Fibroblast of villous mesenchyme (primary cell): ENCODE results near the gene DENND5B. TPM values are rescaled to one million over a fixed set of nuclear protein-coding genes. Genes with fewer than 3 reads are reported as not detected.
"Not testable (repeated sequence)": the region's sequence is repeated elsewhere in the genome, so short reads cannot be mapped to it uniquely, and the experiment has no call there.

Source experiments
- DNase-seq: peaks from one replicate; pipeline ENCODE4 v3.0.0-alpha.2; 2010; ENCODE audit warnings: low read depth
- H3K4me3 ChIP-seq: 2 replicates; pipeline ENCODE4 v1.5.1; 2011; ENCODE audit warnings: low read depth, mild to moderate bottlenecking, low read length
- total RNA-seq: library from RNA; depleted of rRNA; stranded (reverse); fragments of >200 nt; gene quantifications from 2 replicates; pipeline ENCODE4 v1.2.3, GENCODE V29; 2012
- TF ChIP-seq, protein P1 (sequence below): IDR thresholded peaks from 2 replicates; pipeline ENCODE4 v1.5.1; 2012; ENCODE audit warnings: low read depth, mild to moderate bottlenecking, low read length; ENCODE audit not compliant: insufficient read depth

The DENND5B gene
- total RNA-seq, 1 donor: 11.7 TPM

DNA sequence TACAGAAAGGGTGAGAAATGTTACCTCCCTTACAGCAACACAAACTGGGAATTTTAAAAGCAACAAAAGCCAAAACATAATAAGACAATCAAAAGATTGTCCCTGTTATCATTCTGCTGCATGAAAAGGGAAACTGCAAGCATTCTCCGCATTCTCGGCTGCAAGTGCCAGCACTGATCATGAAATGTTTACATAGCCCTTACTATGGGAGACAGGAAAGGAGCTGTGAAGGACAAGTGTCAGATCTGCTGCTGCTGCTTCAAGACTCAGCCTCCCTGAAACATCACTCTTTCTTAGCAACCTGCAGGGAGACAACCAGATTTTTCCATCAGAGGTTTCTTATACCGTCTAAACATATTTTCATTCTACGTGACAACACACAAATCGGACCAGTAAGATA lies 20.1 kb downstream of the DENND5B start:
- DNase-seq: no peak
- TF ChIP-seq, protein P1, sequence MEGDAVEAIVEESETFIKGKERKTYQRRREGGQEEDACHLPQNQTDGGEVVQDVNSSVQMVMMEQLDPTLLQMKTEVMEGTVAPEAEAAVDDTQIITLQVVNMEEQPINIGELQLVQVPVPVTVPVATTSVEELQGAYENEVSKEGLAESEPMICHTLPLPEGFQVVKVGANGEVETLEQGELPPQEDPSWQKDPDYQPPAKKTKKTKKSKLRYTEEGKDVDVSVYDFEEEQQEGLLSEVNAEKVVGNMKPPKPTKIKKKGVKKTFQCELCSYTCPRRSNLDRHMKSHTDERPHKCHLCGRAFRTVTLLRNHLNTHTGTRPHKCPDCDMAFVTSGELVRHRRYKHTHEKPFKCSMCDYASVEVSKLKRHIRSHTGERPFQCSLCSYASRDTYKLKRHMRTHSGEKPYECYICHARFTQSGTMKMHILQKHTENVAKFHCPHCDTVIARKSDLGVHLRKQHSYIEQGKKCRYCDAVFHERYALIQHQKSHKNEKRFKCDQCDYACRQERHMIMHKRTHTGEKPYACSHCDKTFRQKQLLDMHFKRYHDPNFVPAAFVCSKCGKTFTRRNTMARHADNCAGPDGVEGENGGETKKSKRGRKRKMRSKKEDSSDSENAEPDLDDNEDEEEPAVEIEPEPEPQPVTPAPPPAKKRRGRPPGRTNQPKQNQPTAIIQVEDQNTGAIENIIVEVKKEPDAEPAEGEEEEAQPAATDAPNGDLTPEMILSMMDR: no peak
- no peak overlapping the region for H3K4me3 ChIP-seq

DNA sequence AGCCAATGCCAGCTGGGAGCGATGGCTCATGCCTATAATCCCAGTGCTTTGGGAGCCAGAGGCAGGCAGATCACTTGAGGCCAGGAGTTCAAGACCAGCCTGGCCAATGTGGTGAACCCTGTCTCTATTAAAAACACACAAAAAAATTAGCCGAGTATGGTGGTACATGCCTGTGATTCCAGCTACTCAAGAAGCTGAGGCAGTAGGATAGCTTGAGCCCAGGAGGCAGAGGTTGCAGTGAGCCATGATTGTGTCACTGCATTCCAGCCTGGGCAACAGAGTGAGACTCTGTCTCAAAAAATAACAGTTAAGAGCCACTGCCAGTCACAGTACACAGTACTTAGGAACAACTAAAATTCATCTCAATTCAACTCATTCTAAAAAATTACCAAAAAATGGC lies 21.4 kb downstream of the DENND5B start:
- not testable (repeated sequence) for DNase-seq, H3K4me3 ChIP-seq

DNA sequence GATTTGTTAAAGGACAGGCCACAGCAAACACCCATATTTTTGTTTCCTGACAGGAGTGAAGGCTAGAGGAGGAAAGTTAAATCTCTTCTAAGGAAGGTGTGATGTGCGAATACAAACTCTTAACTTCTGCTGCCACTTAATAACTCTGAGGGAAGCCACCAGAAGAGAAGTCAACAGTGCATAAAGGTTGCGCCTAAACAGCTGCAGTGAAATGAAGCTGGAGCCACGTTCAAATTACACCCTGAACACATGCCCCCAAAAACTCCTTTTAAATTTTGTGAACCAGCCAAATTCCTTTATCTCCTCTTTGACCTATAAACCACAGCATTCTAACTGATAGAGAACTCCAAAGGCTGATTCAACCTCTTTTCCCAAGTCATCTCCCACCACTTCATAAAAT lies 22.4 kb downstream of the DENND5B start:
- no peak overlapping the region for H3K4me3 ChIP-seq
- TF ChIP-seq, protein P1: no peak
- DNase-seq: no peak

DNA sequence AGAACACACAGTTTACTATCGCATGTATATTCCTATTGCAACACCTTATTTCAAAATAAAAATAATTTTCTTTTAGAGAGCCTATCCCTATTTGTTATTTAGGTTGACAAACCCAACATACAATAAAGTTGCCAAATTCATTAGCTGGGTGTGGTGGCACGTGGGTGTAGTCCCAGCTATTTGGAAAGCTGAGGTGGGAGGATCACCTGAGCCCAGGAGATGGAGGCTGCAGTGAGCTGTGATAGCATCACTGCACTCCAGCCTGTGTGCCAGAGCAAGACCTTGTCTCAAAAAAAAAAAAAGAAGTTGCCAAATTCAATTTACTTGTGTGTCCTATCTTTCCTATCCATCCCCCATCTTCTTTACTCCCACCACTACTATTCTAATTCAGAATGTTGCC lies 23.9 kb downstream of the DENND5B start:
- TF ChIP-seq, protein P1: no peak
- DNase-seq: no peak

DNA sequence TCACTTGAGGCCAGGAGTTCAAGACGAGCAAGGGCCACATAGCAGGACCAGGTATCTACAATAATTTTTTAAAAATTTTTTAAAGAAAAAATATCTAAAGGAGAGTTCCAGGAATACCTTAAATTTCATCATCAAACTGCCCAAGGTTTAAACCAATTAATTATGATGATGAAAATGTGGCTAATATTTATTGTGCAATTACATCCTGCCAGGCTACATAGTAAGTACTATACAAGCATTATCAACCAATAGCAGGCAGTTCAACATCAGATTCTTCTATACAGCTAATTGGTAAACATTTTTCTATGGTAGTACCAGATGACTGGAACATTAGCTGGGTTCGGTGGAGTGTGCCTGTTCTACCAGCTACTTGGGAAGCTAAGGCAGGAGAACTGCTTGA lies 24.4 kb downstream of the DENND5B start:
- DNase-seq: no peak
- TF ChIP-seq, protein P1: no peak
- no peak overlapping the region for H3K4me3 ChIP-seq

More for the DNA sequence above, 23.9 kb downstream of the DENND5B start:
- no peak overlapping the region for H3K4me3 ChIP-seq

DNA sequence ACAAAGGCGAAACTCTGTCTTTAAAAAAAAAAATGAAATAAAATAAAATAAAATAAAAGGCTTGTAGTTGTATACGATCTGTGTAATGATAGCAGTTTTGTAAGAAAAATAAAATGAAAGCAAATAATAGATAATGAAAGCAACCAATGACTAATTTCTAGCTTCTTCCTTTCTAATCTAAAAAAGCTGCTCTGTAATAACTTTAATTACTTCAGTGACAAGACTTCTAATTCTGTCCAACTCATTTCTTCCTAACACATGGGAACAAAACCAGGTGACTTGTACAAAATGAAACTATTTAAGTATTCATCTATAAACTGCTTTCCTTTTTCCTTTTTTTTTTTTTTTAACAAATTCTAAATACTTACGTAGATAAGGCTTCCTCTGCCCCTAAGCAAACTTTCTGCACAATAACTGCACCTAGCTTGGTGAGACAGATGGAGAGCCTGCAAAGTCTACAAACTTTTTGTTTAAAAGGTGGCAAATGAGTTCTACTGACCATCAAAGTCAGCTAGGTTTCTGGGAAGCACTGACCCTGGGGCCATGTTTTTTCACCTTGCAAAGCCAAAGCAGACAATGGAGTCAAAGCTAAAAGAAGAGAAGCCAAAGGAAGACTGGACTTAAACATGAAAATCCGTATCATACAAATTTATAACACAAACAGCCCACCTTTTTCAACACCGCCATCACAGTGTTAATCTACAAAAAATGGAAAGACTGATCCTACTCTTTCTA lies 28.2 kb downstream of the DENND5B start:
- no peak overlapping the region for H3K4me3 ChIP-seq
- TF ChIP-seq, protein P1: no peak
- DNase-seq: no peak

DNA sequence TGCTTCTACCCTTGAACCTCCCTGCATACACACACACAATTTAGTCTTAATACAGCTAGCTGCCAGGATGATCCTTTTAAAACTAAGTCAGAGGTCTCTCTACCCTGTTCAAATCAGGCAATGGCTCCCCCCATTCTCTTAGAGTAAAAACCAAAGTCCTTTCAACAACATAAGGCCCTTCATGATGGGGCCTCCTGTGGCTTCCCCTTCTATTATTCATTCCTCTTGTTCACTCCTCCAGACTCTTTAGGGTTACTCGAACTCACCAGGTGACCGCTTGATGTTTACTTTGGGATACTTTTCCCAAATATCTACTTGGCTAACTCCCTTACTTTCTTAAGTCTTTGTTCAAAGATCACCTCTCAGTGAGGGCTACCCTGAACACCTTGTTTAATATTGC lies 30.4 kb downstream of the DENND5B start:
- no peak overlapping the region for H3K4me3 ChIP-seq
- no peak for DNase-seq
- TF ChIP-seq, protein P1: no peak
